K562 (cell line): Measurements from ENCODE around the gene C4orf50. TPM values are rescaled to one million over a fixed set of nuclear protein-coding genes. Genes with fewer than 3 reads are reported as not detected.
A peak's percentile ranks its signal among the peaks of the same experiment; 100 is the strongest.

Source experiments
- ATAC-seq: fragments of 200-7000 bp; cut with Tn5 transposase; 3 replicates; pipeline ENCODE4 v1.9.1; 2020; ENCODE audit warnings: moderate library complexity
- BruUV-seq: library from RNA; stranded (reverse); fragments of 400-500 nt; replicated peaks from 2 replicates; lab custom pipeline; 2021; lab: Mats Ljungman, UMichigan
- CTCF ChIA-PET: fragments of 300-600 bp; formaldehyde crosslinking; extraction: SDS; loops from one replicate; lab custom pipeline; 2021; ENCODE audit warnings: low intra/inter-chr PET ratio; lab: Yijun Ruan, JAX
- POLR2A ChIA-PET: fragments of 300-600, 350-650 bp; sonication (Branson Sonifier 250); formaldehyde crosslinking; extraction: SDS; loops from one replicate; lab custom pipeline; 2021; ENCODE audit warnings: antibody characterized with exemption, inconsistent platforms; lab: Yijun Ruan, JAX
- DNase-seq, 4 experiments: peaks; one replicate each; pipeline versions ENCODE4 v3.0.0 to v3.0.0-alpha.2; 2011 to 2018; ENCODE audit warnings: low spot score in 3 of 4, mixed read lengths in 3 of 4; ENCODE audit errors: extremely low read depth in 1 of 4
- FAIRE-seq: peaks from 2 replicates; lab custom pipeline; 2011; peaks lifted over from hg19 to GRCh38; lab: Jason Lieb, UNC
- H2AFZ ChIP-seq: 2 replicates; pipeline ENCODE4 v1.6.0; 2011; ENCODE audit warnings: low read depth, low read length, control low read depth, inconsistent platforms
- H3K27ac ChIP-seq: fragments of 200-600 bp; 3 replicates; pipeline ENCODE4 v1.8.0; 2011; ENCODE audit warnings: low read depth, mild to moderate bottlenecking, control low read depth, inconsistent platforms, low read length, moderate library complexity, mixed read lengths; ENCODE audit errors: extremely low read depth
- H3K27me3 ChIP-seq, 2 experiments: fragments of 300-600 bp in 1 of 2; 2 replicates in 1 of 2; 3 replicates in 1 of 2; pipeline versions ENCODE4 v1.6.0 to v1.8.0; 2011; ENCODE audit warnings: inconsistent platforms in 2 of 2, low read length in 2 of 2, mild to moderate bottlenecking in 1 of 2, mixed read lengths in 1 of 2, moderate library complexity in 1 of 2; ENCODE audit not compliant: control insufficient read depth in 2 of 2, insufficient read depth in 2 of 2
- H3K36me3 ChIP-seq: fragments of 300-600 bp; 3 replicates; pipeline ENCODE4 v1.8.0; 2011; ENCODE audit warnings: mild to moderate bottlenecking, low read length, inconsistent platforms; ENCODE audit not compliant: control insufficient read depth, insufficient read depth
- H3K4me1 ChIP-seq, 2 experiments: fragments of 200-600 bp in 1 of 2; replicated peaks in 1 of 2; 2 replicates in 1 of 2; 3 replicates in 1 of 2; pipeline versions ENCODE4 v1.5.1 to v1.8.0; 2011; ENCODE audit warnings: inconsistent platforms in 2 of 2, low read length in 2 of 2, mild to moderate bottlenecking in 1 of 2, mixed read lengths in 1 of 2, moderate library complexity in 1 of 2; ENCODE audit not compliant: control insufficient read depth in 2 of 2, insufficient read depth in 2 of 2
- H3K4me2 ChIP-seq: 2 replicates; pipeline ENCODE4 v1.6.1; 2011; ENCODE audit warnings: low read length, control low read depth, inconsistent platforms, mixed read lengths; ENCODE audit not compliant: insufficient read depth
- H3K4me3 ChIP-seq: fragments of 200-600 bp; sonication (generic), shearing (Covaris generic); 2 replicates; pipeline ENCODE4 v1.5.1; 2016; ENCODE audit warnings: control low read depth, inconsistent platforms
- H3K79me2 ChIP-seq: fragments of 200-600 bp; 3 replicates; pipeline ENCODE4 v1.8.0; 2011; ENCODE audit warnings: low read length, inconsistent platforms; ENCODE audit not compliant: control insufficient read depth, insufficient read depth
- H3K9ac ChIP-seq, 2 experiments: 2 replicates each; pipeline versions ENCODE4 v1.6.0 to v1.6.1; 2011; ENCODE audit warnings: low read depth in 2 of 2, low read length in 2 of 2, control low read depth in 1 of 2, inconsistent platforms in 1 of 2, mild to moderate bottlenecking in 1 of 2, mixed read lengths in 1 of 2; ENCODE audit not compliant: insufficient read depth in 1 of 2
- H3K9me1 ChIP-seq: one replicate; pipeline ENCODE4 v1.6.0; 2011; ENCODE audit warnings: inconsistent platforms, mild to moderate bottlenecking, low read length, moderate library complexity; ENCODE audit not compliant: control insufficient read depth, insufficient read depth
- H3K9me3 ChIP-seq: replicated peaks from 2 replicates; pipeline ENCODE4 v1.5.1; 2011; ENCODE audit warnings: low read depth, low read length, inconsistent platforms; ENCODE audit not compliant: control insufficient read depth, insufficient read depth
- H4K20me1 ChIP-seq: replicated peaks from 2 replicates; pipeline ENCODE4 v1.6.1; 2011; ENCODE audit warnings: low read length, inconsistent platforms, mixed read lengths; ENCODE audit not compliant: control insufficient read depth, insufficient read depth
- AFF1 ChIP-seq, 2 experiments: fragments of 450-650 bp; IDR thresholded peaks; 2 replicates each; pipeline ENCODE4 v1.6.1; 2018; ENCODE audit warnings: mild to moderate bottlenecking in 2 of 2, low read depth in 1 of 2; ENCODE audit not compliant: partially characterized antibody in 2 of 2
- ARID2 ChIP-seq: fragments of 450-650 bp; IDR thresholded peaks from 2 replicates; pipeline ENCODE4 v1.6.1; 2017; ENCODE audit warnings: antibody characterized with exemption, mild to moderate bottlenecking
- CTCF ChIP-seq, 3 experiments: IDR thresholded peaks in 2 of 3; conservative IDR thresholded peaks in 1 of 3; 2 replicates each; pipeline ENCODE4 v1.5.1; 2011 to 2012; ENCODE audit warnings: low read length in 3 of 3, mild to moderate bottlenecking in 3 of 3, control low read depth in 2 of 3, improper control_type of control experiment in 1 of 3, inconsistent platforms in 1 of 3, low read depth in 1 of 3, mixed read lengths in 1 of 3, moderate library complexity in 1 of 3; ENCODE audit not compliant: insufficient read depth in 2 of 3
- KLF13 ChIP-seq: fragments of 450-650 bp; IDR thresholded peaks from 2 replicates; pipeline ENCODE4 v1.6.1; 2016; ENCODE audit warnings: missing genetic modification characterization, low read depth, mild to moderate bottlenecking, missing compliant biosample characterization, moderate library complexity, borderline replicate concordance
- MCM3 ChIP-seq: fragments of 450-650 bp; IDR thresholded peaks from 2 replicates; pipeline ENCODE4 v1.6.1; 2016
- MYC ChIP-seq, 2 experiments: fragments of 250-450 bp in 1 of 2; sonication (Bioruptor Pico) in 1 of 2; IDR thresholded peaks; 2 replicates each; pipeline versions ENCODE4 v1.5.1 to v1.6.1; 2012 to 2021; ENCODE audit warnings: low read depth in 2 of 2, borderline replicate concordance in 1 of 2, improper control_type of control experiment in 1 of 2, low read length in 1 of 2, mild to moderate bottlenecking in 1 of 2, moderate library complexity in 1 of 2
- RAD21 ChIP-seq, 2 experiments: fragments of 250-450 bp in 1 of 2; fragments of 450-650 bp in 1 of 2; sonication (Bioruptor Pico) in 1 of 2; formaldehyde crosslinking in 1 of 2; IDR thresholded peaks in 1 of 2; conservative IDR thresholded peaks in 1 of 2; 2 replicates each; pipeline versions ENCODE4 v1.4.0 to v1.8.0; 2020 to 2022; ENCODE audit warnings: mild to moderate bottlenecking in 2 of 2, moderate library complexity in 1 of 2
- SNAPC5 ChIP-seq: fragments of 250-450 bp; sonication (Bioruptor Pico); IDR thresholded peaks from 2 replicates; pipeline ENCODE4 v1.8.0; 2021; ENCODE audit warnings: moderate library complexity, mild to moderate bottlenecking, inconsistent platforms
- ZNF311 ChIP-seq: fragments of 250-450 bp; sonication (Bioruptor Pico); IDR thresholded peaks from 2 replicates; pipeline ENCODE4 v1.4.0; 2020; ENCODE audit warnings: mild to moderate bottlenecking, moderate library complexity
- ZNF707 ChIP-seq: fragments of 250-450 bp; sonication (Bioruptor Pico); conservative IDR thresholded peaks from 2 replicates; pipeline ENCODE4 v1.8.0; 2022; ENCODE audit warnings: inconsistent platforms, mild to moderate bottlenecking, moderate library complexity
- WGBS: fragments of 100-300 bp; shearing (Covaris generic); methylation state at CpG from one replicate; pipeline ENCODE4 v1.1.6; 2016; ENCODE audit warnings: low coverage, mixed read lengths; ENCODE audit not compliant: insufficient coverage; ENCODE audit errors: missing lambda C conversion rate; 5-methylcytosine and 5-hydroxymethylcytosine counted together
- in situ Hi-C: fragments of 300-500 bp; cut with MboI; formaldehyde crosslinking; loops from 4 replicates; pipeline ENCODE4 v1.15.0; 2018; ENCODE audit warnings: inconsistent platforms, mixed read lengths
- intact Hi-C: fragments of 100-400 bp; cut with micrococcal nuclease; formaldehyde crosslinking; loops from 2 replicates; pipeline ENCODE4 v1.14.2; 2022
- polyA plus RNA-seq, 8 experiments: library from polyadenylated mRNA; depleted of rRNA in 4 of 8; stranded (reverse) in 5 of 8; unstranded in 3 of 8; fragments of >200 nt; fragmentation: Nextera tagmentation in 2 of 8; fragmentation: Illumina TruSeq in 1 of 8; extraction: Ambion mirVana in 2 of 8; extraction: Trizol in 1 of 8; gene quantifications; 2 replicates each; pipeline versions ENCODE4 v1.2.1 to v1.2.3, GENCODE V29; 2011 to 2014; ENCODE audit warnings: inconsistent platforms in 1 of 8, missing spikeins in 1 of 8
- total RNA-seq, 7 experiments: library from RNA; depleted of rRNA in 6 of 7; stranded (reverse); fragments of >200 nt in 6 of 7; fragmentation: Illumina TruSeq in 2 of 7; extraction: Trizol in 2 of 7; gene quantifications; 2 replicates each; pipeline versions ENCODE4 v1.2.1 to v1.2.3, GENCODE V29; 2011 to 2021; ENCODE audit warnings: low replicate concordance in 1 of 7

The C4orf50 gene
- total and polyA plus RNA-seq, 9 of the 15 experiments (the other 6 are each of a cell fraction or from before 2014, with no cell fraction given): not detected

GRCh38 chr4:6019316-6020263 is 1.4 kb upstream of the C4orf50 start:
- no TSS peak for BruUV-seq
- DNase-seq (peak; percentile 62 to 79 (median 71)), FAIRE-seq (peak; percentile 86), ATAC-seq (peak; percentile 88)
- H3K27me3 ChIP-seq: peaks cover 10 to 63% of the 10 kb centered on the region in 2 experiments; a peak in 3 of 5 replicates
- no peaks in the 10 kb centered on the region for H3K79me2 ChIP-seq
- H3K9ac ChIP-seq: no peak overlapping the region
- no peak for TF ChIP-seq SNAPC5
- no peak for TF ChIP-seq KLF13 (tag)
- TF ChIP-seq MYC (IDR thresholded peaks at IDR 0.05; ENCODE audit: low read depth, low read length): no peak
- TF ChIP-seq MYC (CRISPR knock-in tag; IDR thresholded peaks at IDR 0.05; ENCODE audit: borderline replicate concordance, low read depth): no peak
- peak in 1 of 2 experiments; percentile 28 for TF ChIP-seq AFF1 (IDR thresholded peaks at IDR 0.05; ENCODE audit: low read depth in 1 of 2, partially characterized antibody in 2 of 2)
- peak in 1 of 2 experiments; percentile 29; a peak in 1 of 4 replicates for TF ChIP-seq RAD21 (CRISPR knock-in tag; conservative IDR thresholded peaks at IDR 0.05 in 1 of 2, IDR thresholded peaks at IDR 0.05 in 1 of 2)
- TF ChIP-seq CTCF (IDR thresholded peaks at IDR 0.05 in 2 of 3, conservative IDR thresholded peaks at IDR 0.05 in 1 of 3; ENCODE audit: insufficient read depth in 2 of 3, low read depth in 1 of 3, low read length in 3 of 3): peak; percentile 70 to 89 (median 76)
- TF ChIP-seq MCM3: no peak
- no peak for TF ChIP-seq ZNF707 (CRISPR knock-in tag)
- TF ChIP-seq ARID2: no peak
- TF ChIP-seq ZNF311: no peak
- CTCF ChIA-PET: interaction anchor here (0.8 kb wide), 1 partner anchor 22 kb away, joined by 4 read pairs; no protein-coding TSS in a partner anchor
- in situ Hi-C loops: no loop called here
- 0 out of 2 replicates have a peak overlapping the region, but pooled peaks have one; percentile 38 for H2AFZ ChIP-seq
- POLR2A ChIA-PET: interaction anchor here (1.2 kb wide), 1 partner anchor 22 kb away, joined by 3 read pairs; no protein-coding TSS in a partner anchor
- no peaks in the 10 kb centered on the region for H3K36me3 ChIP-seq
- intact Hi-C loops: no loop called here
- WGBS: 14% methylated on average over 20 of the region's 22 CpGs
- H3K4me2 ChIP-seq: no peak overlapping the region
- H3K9me1 ChIP-seq: no peaks in the 10 kb centered on the region
- H3K9me3 ChIP-seq: no peaks in the 10 kb centered on the region
- no peak overlapping the region for H3K27ac ChIP-seq
- H4K20me1 ChIP-seq: no peaks in the 10 kb centered on the region; the same call in none of the 2 replicates
- H3K4me1 ChIP-seq: no peaks in the 10 kb centered on the region
- no peak overlapping the region for H3K4me3 ChIP-seq
